H1 (cell line): Measurements from ENCODE around the gene CMSS1. TPM values are rescaled to one million over a fixed set of nuclear protein-coding genes. Genes with fewer than 3 reads are reported as not detected.

Source experiments
- CTCF ChIP-seq, 3 experiments: IDR thresholded peaks; 1 replicate in 2 of 3; 2 replicates in 1 of 3; pipeline versions ENCODE4 v1.5.1 to v1.6.1; 2011; ENCODE audit warnings: low read length in 3 of 3, mild to moderate bottlenecking in 3 of 3, inconsistent platforms in 2 of 3, low read depth in 1 of 3, moderate library complexity in 1 of 3; ENCODE audit not compliant: insufficient read depth in 1 of 3; ENCODE audit errors: control extremely low read depth in 1 of 3
- POU5F1 ChIP-seq: IDR thresholded peaks from 2 replicates; pipeline ENCODE4 v1.6.1; 2011; ENCODE audit warnings: low read depth, mild to moderate bottlenecking, low read length, moderate library complexity
- polyA plus RNA-seq, 7 experiments: library from polyadenylated mRNA; depleted of rRNA in 3 of 7; stranded (reverse) in 5 of 7; unstranded in 2 of 7; fragments of >200 nt in 5 of 7; fragments of 200-250 nt in 2 of 7; gene quantifications; 1 replicate in 5 of 7; 2 replicates in 1 of 7; 4 replicates in 1 of 7; pipeline versions ENCODE4 v1.2.1 to v1.2.3, GENCODE V29; 2011 to 2013; ENCODE audit warnings: missing spikeins in 2 of 7, mixed read lengths in 2 of 7
- total RNA-seq: library from RNA; stranded (reverse); fragmentation: NEBNext Ultra II Directional; extraction: Animal tissue kit (Norgen Biotek cat#: 25700); gene quantifications from 2 replicates; pipeline ENCODE4 v1.2.1, GENCODE V29; 2021

CMSS1 gene
- total and polyA plus RNA-seq, 2 of the 8 experiments (the other 6 are each of a cell fraction or from before 2014, with no cell fraction given): 15.2 to 75.1 TPM

- TF ChIP-seq POU5F1 (no peak), CTCF (IDR thresholded peaks at IDR 0.05; ENCODE audit: control extremely low read depth in 1 of 3, insufficient read depth in 1 of 3, low read depth in 1 of 3, low read length in 3 of 3) (no peak)
- TF ChIP-seq, all 59 proteins: peak for 0
Measured at GRCh38 chr3:99900248-99900647, 82.6 kb downstream of the CMSS1 start (continued).
